ENCODE results near the gene NEUROD1.
A peak's percentile ranks its signal among the peaks of the same experiment; 100 is the strongest.

The NEUROD1 gene

DNA sequence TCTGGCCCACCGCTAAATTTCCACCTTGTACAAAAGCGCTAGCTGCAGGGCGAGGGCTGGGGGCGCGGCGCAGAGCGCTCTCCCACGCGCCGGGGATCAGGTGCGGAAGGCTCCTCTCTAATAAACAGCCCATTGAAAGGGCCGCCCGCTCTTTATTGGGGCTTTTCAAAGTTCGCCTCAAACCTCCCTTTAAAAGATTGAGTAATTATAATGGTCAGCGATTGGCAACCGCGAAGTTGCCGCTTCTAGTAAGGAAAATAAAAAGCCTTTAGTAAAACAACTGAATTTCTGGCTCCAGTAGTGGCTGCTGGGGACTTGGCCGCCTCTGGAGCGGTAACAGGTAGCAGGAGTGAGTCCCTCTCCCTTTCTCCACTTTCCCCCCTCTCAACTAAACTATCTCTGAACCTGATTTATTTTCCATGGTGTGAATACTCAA is 755 bp downstream of the NEUROD1 start:
- peak in 2 of 3 experiments; percentile 59 to 70 for DNase-seq

DNA sequence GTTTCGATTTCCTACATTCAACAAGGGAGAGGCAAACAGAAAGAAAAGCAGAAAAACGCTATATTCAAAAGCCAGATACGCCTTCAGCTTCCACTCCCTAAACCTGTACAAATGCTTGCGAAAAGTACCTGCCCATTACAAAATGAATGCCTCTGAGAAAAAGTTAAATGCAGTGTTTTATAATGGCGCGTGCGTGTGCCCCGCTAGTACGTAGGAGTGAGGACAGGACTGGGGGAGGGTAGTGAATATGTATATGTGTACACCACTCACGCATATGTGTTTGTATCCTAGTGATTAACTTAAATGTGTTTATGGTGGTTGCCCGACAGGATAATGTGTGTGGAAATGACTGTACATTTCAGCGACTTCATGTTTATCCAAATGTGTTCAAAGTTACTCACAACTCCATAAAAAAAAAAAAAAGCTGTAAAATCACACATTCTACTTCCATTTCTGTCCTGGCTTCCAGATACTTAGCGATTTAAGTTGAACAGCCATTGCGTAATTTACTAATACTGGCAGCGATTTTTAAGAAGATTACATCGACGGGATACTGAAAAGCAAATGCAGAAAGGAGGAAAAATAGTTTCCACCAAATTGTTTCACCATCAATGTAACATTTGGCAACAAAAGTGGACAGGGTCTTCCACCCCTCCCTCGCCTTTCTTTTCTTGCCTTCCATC is 1.3 kb downstream of the NEUROD1 start:
- DNase-seq, result peak in 1 of 3 experiments; percentile 55

DNA sequence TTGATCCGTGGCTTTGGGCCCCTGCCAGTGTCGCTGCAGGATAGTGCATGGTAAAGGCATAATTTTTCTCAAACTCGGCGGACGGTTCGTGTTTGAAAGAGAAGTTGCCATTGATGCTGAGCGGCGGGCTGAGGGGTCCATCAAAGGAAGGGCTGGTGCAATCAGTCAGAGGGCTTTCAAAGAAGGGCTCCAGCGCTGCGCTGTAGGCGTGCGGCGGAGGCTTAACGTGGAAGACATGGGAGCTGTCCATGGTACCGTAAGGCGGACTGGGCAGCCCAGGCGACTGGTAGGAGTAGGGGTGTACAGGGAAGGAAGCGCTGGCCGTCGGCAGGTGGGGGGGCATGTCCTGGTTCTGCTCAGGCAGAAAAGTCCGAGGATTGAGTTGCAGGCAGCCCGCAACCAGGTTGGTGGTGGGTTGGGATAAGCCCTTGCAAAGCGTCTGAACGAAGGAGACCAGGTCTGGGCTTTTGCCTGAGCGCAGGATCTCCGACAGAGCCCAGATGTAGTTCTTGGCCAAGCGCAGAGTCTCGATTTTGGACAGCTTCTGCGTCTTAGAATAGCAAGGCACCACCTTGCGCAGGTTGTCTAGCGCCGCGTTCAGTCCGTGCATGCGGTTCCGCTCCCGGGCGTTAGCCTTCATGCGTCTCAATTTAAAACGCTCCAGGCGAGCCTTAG is 2.3 kb downstream of the NEUROD1 start:
- DNase-seq, result peak in 1 of 3 experiments; percentile 42

DNA sequence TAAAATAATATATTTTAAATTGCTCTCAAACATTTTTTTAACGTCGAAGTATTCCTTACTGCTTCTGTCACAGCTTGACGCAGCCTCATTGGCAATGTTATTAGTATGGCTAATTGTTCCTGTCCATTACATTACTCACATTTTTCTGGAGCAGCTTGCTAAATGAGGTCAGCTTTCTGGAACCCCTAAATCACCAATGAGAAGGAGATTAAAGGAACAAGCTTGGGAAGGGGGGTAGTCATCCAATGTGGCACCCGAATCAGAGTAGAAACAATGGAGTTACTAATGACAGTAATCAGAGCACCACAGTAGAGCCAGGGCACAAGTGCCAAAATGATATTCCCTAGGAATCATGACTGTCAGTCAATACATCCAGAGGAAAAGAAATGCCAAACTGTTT is 5.1 kb downstream of the NEUROD1 start:
- DNase-seq, result no peak

DNA sequence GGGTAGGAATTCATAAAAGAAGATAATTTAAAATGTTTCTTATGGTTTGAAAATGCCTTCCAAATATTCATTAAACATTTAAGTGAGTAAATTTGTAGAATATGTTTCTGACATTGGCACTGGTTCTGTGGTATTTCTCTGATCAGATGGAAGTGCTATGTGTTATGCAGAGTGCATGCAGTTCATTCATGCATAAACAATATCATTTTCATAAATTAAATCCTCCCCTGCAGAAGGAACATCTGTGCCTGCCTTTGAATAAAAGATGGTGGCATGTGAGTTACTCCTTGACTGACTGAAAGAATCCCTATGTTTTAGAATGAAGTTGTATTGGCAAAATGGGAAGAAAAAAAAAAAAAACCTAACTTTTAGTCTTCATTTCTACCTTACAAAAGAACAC is 5.9 kb downstream of the NEUROD1 start:
- no peak for DNase-seq

DNA sequence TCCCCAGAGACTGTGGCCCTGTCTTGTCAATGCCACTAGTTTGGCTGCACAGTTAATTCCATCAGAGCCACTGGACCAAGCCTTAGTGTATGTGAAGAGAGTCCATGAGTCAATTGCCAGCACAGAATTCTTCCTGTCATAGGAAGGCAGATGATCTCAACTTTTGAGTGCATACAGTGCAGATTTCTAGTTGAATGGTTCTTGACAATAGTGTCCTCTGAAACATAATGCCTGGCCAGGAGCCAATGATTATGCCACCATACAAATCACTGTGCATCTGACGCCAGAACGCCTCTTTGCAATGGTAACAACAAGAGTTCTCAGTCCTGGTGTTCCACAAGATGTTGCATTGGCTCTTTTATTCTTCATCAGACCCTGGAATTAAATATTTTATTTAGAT is 7.1 kb downstream of the NEUROD1 start:
- peak; percentile 49 to 86 (median 64) for DNase-seq

DNA sequence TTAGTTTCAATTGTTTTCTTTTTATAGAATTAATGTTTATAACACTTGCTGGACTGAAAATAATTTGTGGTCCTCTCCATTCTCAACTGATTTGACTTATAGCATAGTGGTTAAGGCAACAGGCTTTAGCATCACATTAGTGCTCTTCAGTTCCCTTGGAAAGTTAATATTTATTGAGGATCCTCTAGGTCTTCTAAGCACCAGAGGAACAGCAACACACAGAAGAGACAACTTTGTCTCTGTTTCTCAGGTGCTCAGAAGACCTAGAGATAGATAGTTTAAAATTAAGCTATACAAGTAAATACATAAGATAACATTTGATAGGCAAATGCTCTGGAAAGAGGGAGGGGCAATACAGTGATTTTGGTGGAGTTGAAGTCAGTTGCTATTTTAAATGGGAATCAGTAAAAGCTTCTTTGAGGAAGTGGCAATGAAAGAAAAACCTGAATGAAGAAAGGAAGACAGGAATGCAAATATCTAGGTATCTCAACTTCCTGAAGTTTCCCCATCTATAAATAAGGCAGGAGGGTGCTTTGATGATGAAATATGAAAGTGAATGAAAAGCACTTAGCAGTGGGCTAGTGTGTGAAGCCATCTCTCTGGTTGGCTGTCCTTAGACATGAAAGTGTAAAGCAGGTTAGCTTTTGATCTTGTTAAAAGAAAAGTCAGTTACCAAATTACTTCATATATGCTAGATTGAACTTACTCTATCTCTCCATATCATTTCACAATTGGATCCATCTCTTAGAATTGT is 7.9 kb downstream of the NEUROD1 start:
- DNase-seq, result no peak

DNA sequence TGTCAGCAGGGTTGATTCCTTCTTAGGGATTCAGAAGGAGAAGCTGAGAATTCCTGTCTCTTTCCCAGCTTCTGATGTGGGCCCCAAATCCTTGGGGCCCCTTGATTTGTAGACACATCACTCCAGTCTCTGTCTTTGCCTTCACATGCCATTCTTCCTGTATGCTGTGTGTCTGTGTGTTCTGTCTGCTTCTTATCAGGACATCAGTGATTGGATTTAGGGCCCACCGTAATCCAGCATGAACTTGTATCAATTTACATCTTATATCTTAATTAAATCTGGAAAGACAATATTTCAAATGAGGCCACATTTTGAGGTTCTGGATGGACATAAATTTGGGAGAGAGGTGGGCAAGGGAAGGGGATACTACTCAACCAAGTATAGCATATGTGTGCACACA is 9.7 kb downstream of the NEUROD1 start:
- no peak for DNase-seq

DNA sequence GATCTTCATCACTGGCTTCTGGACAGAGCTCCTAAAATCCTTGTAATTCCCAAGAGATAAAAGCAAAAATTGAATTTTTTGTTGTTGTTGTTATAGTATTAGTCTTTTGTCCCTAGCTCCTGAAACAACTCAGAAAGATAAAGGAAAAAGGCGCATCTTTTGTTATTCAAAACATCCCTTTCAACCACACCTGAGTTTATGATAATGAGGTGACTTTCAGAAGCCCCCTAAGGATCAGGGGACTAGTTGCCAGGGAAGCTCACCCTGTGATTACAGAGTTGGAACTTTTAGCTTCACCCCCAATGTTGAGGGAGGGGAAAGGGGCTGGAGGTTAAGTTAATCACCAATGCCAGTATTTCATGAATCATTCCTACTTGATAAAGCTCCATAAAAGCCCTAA is 13.1 kb downstream of the NEUROD1 start:
- DNase-seq, result no peak

DNA sequence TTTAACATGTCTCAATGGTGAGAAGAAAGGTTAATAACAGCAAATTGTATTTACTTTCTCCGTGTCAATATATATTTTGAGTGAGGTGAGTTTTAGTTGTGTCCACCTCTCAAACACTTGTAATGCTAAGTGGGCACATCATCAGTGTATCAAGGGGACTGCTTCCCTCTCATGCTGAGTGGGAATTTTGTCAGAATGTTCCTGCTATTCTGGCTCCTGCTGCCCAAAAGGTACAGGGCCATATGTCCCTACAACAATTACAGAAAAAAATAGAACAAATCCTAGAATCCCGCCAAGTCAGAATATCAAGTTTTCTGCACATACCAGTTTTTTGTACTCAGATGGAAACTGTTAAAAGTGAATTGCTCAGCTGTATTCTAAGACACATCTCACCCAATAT is 18.0 kb downstream of the NEUROD1 start:
- no peak for DNase-seq

DNA sequence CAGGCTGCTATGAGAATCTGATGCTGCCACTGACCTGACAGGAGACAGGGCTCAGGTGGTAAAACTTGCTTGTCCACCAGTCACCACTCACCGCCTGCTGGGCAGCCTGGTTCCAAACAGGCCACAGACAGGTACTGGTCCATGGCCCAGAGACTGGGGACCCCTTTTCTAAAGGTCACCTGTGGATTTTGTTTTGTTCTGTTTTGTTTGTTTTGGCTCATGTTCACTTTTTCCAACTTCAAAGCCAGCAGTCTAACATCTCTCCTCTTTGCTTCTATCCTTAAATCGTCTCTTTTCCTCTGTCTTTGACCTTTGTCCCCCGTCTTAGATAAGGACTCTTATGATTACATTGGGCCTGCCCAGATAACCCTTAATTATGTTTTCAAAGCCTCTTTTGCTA is 20.1 kb downstream of the NEUROD1 start:
- peak in 1 of 3 experiments; percentile 32 for DNase-seq

DNA sequence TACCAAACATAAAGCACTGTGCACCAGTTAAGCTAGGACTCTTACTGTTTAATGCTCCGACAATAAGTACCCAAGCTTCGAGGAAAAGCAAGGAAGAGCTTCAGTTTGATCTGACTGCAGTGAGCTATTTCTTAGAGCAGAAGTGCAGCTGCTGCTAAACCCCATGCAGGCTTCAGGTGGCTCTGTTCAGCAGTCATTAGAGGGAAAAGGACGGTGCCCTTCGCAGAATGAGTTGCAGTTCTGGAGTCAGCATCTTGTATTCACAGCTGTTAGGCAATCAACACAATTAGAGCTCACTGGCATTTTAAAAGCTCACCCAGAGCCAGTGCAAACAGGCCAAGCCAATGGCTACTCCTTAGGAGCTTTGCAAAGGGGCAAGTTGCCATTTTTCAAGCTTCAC is 21.9 kb downstream of the NEUROD1 start:
- peak in 2 of 3 experiments; percentile 35 to 79 for DNase-seq

DNA sequence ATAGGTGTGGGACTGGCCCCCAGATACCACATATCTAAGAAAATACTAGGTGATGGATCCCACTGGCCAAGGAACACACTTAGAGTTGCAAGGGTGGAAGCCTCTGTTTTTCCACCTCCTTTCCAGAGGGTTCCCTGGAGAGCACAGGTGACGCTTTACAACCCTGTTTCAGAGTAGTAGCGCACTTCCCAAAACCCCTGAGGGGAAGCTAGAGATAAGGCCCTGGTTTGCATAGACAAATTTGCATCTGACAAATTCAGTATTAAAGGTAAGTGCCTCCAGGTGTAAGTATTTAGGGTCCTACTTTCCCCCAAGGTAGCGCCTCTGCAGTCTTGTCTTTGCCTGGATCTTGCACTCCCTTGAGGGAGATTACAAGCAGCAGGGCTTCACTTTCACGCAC is 22.9 kb downstream of the NEUROD1 start:
- no peak for DNase-seq

DNA sequence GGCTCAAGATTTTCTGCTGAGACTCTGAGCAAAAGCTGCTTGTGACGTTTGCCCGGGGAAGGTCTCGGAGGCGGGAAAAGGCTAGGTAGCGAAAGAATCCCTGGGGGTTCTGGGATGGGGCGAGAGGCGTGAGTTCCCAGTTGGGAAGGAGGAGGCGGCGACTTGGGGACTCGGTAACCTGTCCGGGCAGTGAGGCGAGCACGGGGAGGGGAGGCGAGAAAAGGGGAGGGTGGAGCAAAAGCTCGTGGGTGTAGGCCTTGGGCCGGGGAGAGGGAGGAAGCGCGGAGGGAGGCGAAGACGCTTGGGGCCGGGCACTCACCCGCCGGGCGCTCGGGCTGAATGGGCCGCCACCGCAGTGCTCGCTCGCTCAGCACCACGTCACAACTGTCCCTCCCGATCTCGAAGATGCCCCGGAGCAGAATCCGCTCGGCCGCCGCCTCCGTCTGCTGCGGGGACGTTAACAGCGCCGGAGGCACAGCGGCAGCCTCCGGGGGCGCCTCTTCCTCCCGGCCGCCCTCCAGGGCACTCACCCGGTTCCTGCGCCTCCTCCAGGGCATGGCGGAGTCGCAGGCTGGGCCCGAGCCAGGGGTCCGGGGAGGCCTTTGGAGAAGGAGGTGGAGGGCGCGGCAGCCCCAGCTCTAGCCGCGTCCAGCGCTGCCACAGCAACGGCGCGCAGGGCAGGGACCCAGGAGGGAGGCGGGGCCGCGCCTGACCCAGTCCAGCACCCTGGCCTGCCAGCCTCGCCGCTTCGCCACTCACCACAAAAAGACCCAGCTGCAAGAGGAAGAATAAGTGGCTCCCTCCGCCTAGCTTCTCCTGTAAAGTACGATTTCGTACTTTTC is 23.6 kb downstream of the NEUROD1 start, which contains the start of gene CERKL:
TSS of gene CERKL (minus strand) at position 656 of the 842 bp plus-strand sequence. CDS start at position 557, 99 bp downstream.
- DNase-seq, result no peak

DNA sequence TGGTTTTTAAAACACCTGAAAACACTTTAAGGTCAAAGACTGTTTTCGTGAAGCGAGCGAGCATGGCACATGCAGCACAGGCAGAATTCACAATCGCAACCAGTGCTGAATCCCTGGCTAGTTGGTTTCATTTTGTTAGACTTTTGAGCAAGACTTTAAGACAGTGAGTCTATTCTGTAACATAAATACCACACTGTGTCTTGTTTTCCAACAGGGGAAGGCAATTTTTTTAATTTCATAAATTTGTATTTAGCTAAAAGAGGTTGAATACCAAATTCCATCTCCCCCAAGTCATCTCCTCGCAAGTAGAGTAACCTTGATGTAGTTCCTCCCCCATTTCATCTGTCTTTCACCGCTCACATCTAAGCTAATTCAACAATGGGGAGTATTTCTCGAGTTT is 24.8 kb downstream of the NEUROD1 start:
- no peak for DNase-seq

DNA sequence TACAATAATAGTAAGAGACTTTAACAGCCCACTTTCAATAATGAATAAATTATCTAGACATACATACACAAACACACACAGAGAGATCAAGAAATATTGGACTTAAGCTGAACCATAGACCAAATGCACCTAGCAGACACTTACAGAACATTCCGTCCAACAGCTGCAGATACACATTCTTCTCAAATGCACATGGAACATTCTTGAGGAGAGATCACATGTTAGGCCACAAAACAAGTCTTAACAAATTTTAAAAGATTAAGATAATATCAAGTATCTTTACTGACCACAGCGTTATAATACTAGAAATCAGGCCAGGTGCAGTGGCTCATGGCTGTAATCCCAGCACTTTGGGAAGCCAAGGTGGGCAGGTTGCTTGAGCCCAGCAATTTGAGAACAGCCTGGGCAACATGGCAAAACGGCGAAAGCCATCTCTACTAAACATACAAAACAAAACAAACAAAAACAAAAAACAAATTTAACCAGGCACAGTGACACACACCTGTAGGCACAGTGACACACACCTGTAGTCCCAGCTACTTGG is 30.8 kb downstream of the NEUROD1 start:
- DNase-seq, result no peak

DNA sequence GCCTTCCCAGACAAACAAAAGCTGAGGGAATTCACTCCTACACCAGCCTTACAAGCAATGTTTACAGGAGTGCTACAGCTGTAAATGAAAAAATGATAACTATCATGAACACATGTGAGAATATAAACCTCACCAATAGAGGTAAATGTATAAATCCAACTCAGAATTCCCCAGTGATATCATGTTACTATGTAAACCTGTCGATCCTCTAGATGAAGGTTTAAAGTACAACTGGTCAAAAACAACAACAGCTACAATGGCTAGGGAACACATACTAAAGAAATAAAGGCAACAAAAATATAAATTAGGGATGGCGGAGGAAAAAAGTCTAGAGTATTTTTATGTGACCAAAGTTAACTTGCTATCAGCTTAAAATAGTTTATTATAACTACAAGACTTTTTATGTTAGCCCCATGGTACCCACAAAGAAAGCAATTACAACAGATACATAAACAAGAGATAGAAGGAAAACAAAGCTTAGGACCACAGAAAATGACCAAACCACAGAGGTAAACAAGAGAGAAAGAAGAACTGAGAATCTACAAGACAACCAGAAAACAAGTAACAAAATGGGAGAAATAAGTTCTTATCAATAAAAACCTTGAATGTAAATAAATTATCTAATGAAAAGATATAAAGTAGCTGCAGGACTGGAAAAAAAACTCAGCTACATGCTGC is 31.7 kb downstream of the NEUROD1 start:
- no peak for DNase-seq

DNA sequence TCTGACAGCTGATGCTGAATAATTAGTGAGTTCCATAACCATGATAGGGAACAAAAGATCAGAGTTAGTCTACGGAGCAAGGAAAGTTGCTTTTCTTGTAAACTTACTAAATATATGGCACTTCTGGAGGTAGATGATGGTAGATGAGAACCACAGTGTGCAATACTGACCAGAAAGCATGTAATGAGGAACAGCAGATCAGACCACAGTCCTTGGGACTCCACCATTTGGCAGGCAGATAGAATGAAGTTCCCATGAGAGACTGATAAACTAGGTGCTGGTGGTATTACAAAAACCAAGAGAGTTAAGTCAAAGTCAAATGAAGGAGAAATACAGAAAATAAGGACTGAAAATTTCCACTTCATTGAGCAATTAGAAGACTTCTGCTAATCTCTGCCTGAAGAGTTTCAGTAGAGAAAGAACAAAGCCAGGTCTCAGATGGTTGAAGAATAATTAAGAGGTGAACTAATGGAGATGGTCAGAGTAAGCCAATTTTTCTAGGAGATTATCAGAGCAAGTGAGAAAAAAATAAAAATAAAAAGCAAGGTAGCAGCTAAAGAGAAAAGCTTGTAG is 33.8 kb downstream of the NEUROD1 start:
- no peak for DNase-seq

DNA sequence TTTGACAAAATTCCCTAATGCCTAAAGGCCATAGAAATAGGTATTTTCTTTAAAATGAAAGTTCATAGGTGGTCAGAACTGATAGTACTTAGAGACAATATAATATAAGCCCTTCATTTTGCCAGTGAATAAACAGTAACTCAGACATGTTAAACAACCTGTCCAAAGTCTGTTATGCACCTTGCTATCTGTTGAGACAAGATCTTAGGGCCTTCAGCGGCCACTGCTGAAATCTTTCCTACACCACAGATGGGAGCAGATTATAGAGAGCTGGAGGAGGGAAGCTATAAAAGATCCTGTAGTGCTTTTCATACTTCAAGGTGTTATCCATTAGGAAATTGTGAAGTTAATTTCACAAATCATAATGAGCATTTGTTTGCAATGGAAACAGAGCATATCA is 37.2 kb downstream of the NEUROD1 start:
- no peak for DNase-seq

DNA sequence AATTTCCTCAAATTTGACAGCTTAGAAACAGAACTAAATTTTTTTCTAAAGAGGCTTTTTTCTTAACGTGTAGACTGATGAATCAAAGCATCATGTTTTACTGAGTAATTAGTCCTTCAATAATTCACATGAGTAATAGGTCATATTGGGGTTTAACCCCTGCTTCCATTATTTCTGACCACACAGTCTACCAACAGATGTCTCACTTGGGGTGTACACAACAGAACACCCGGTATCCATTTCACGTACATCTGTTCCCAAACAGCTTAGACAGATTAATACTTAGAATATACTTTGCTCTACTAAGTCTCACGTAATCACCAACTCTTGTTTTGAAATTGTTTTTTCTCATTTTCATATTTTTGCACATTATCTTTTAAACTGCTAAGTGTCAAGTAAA is 38.2 kb downstream of the NEUROD1 start:
- DNase-seq, result no peak

DNA sequence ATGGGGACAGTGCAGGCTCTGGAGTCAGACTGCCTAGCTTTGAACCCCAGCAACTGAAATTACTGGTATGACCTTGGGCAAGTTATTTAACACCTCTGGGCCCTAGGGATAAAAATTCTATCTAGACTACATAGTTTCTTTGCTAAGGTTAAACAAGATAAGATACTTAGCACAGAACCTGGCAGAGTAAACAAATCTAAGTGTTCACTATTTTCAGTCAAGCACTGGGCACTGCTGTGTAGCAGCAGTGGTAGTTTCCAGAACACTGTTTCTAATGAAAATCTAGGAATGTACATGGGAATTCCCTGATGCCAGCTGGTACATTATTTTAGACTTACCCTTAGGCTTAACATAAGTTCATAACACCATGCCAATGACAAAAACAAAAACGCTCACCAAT is 40.6 kb downstream of the NEUROD1 start:
- DNase-seq, result no peak

Measured in NCI-H1417 (cell line).